K562 (cell line): ENCODE measurements around the gene TBX10. TPM values are rescaled to one million over a fixed set of nuclear protein-coding genes. Genes with fewer than 3 reads are reported as not detected.

Experiments
- ATAC-seq: fragments of 200-7000 bp; cut with Tn5 transposase; 3 replicates; pipeline ENCODE4 v1.9.1; 2020; ENCODE audit warnings: moderate library complexity
- BruUV-seq: library from RNA; stranded (reverse); fragments of 400-500 nt; replicated peaks from 2 replicates; lab custom pipeline; 2021; lab: Mats Ljungman, UMichigan
- CTCF ChIA-PET: fragments of 300-600 bp; formaldehyde crosslinking; extraction: SDS; loops from one replicate; lab custom pipeline; 2021; ENCODE audit warnings: low intra/inter-chr PET ratio; lab: Yijun Ruan, JAX
- POLR2A ChIA-PET: fragments of 300-600, 350-650 bp; sonication (Branson Sonifier 250); formaldehyde crosslinking; extraction: SDS; loops from one replicate; lab custom pipeline; 2021; ENCODE audit warnings: antibody characterized with exemption, inconsistent platforms; lab: Yijun Ruan, JAX
- DNase-seq, 4 experiments: peaks; one replicate each; pipeline versions ENCODE4 v3.0.0 to v3.0.0-alpha.2; 2011 to 2018; ENCODE audit warnings: low spot score in 3 of 4, mixed read lengths in 3 of 4; ENCODE audit errors: extremely low read depth in 1 of 4
- FAIRE-seq: peaks from 2 replicates; lab custom pipeline; 2011; peaks lifted over from hg19 to GRCh38; lab: Jason Lieb, UNC
- H2AFZ ChIP-seq: 2 replicates; pipeline ENCODE4 v1.6.0; 2011; ENCODE audit warnings: low read depth, low read length, control low read depth, inconsistent platforms
- H3K27ac ChIP-seq: fragments of 200-600 bp; 3 replicates; pipeline ENCODE4 v1.8.0; 2011; ENCODE audit warnings: low read depth, mild to moderate bottlenecking, control low read depth, inconsistent platforms, low read length, moderate library complexity, mixed read lengths; ENCODE audit errors: extremely low read depth
- H3K27me3 ChIP-seq, 2 experiments: fragments of 300-600 bp in 1 of 2; 2 replicates in 1 of 2; 3 replicates in 1 of 2; pipeline versions ENCODE4 v1.6.0 to v1.8.0; 2011; ENCODE audit warnings: inconsistent platforms in 2 of 2, low read length in 2 of 2, mild to moderate bottlenecking in 1 of 2, mixed read lengths in 1 of 2, moderate library complexity in 1 of 2; ENCODE audit not compliant: control insufficient read depth in 2 of 2, insufficient read depth in 2 of 2
- H3K36me3 ChIP-seq: fragments of 300-600 bp; 3 replicates; pipeline ENCODE4 v1.8.0; 2011; ENCODE audit warnings: mild to moderate bottlenecking, low read length, inconsistent platforms; ENCODE audit not compliant: control insufficient read depth, insufficient read depth
- H3K4me1 ChIP-seq, 2 experiments: fragments of 200-600 bp in 1 of 2; replicated peaks in 1 of 2; 2 replicates in 1 of 2; 3 replicates in 1 of 2; pipeline versions ENCODE4 v1.5.1 to v1.8.0; 2011; ENCODE audit warnings: inconsistent platforms in 2 of 2, low read length in 2 of 2, mild to moderate bottlenecking in 1 of 2, mixed read lengths in 1 of 2, moderate library complexity in 1 of 2; ENCODE audit not compliant: control insufficient read depth in 2 of 2, insufficient read depth in 2 of 2
- H3K4me2 ChIP-seq: 2 replicates; pipeline ENCODE4 v1.6.1; 2011; ENCODE audit warnings: low read length, control low read depth, inconsistent platforms, mixed read lengths; ENCODE audit not compliant: insufficient read depth
- H3K4me3 ChIP-seq: fragments of 200-600 bp; sonication (generic), shearing (Covaris generic); 2 replicates; pipeline ENCODE4 v1.5.1; 2016; ENCODE audit warnings: control low read depth, inconsistent platforms
- H3K79me2 ChIP-seq: fragments of 200-600 bp; 3 replicates; pipeline ENCODE4 v1.8.0; 2011; ENCODE audit warnings: low read length, inconsistent platforms; ENCODE audit not compliant: control insufficient read depth, insufficient read depth
- H3K9ac ChIP-seq, 2 experiments: 2 replicates each; pipeline versions ENCODE4 v1.6.0 to v1.6.1; 2011; ENCODE audit warnings: low read depth in 2 of 2, low read length in 2 of 2, control low read depth in 1 of 2, inconsistent platforms in 1 of 2, mild to moderate bottlenecking in 1 of 2, mixed read lengths in 1 of 2; ENCODE audit not compliant: insufficient read depth in 1 of 2
- H3K9me1 ChIP-seq: one replicate; pipeline ENCODE4 v1.6.0; 2011; ENCODE audit warnings: inconsistent platforms, mild to moderate bottlenecking, low read length, moderate library complexity; ENCODE audit not compliant: control insufficient read depth, insufficient read depth
- H3K9me3 ChIP-seq: replicated peaks from 2 replicates; pipeline ENCODE4 v1.5.1; 2011; ENCODE audit warnings: low read depth, low read length, inconsistent platforms; ENCODE audit not compliant: control insufficient read depth, insufficient read depth
- H4K20me1 ChIP-seq: replicated peaks from 2 replicates; pipeline ENCODE4 v1.6.1; 2011; ENCODE audit warnings: low read length, inconsistent platforms, mixed read lengths; ENCODE audit not compliant: control insufficient read depth, insufficient read depth
- EP400 ChIP-seq: fragments of 450-650 bp; IDR thresholded peaks from 2 replicates; pipeline ENCODE4 v1.6.1; 2017; ENCODE audit warnings: antibody characterized with exemption, mild to moderate bottlenecking, moderate library complexity
- FOSL1 ChIP-seq: fragments of 200-800 bp; sonication (Bioruptor generic); conservative IDR thresholded peaks from 2 replicates; pipeline ENCODE4 v1.6.1; 2016; ENCODE audit warnings: missing genetic modification characterization, missing compliant biosample characterization
- GABPB1 ChIP-seq: sonication (generic); formaldehyde crosslinking; IDR thresholded peaks from 2 replicates; pipeline ENCODE4 v1.8.0; 2022; ENCODE audit warnings: mild to moderate bottlenecking, missing genetic modification reagents
- HEY1 ChIP-seq: fragments of 250-450 bp; sonication (Bioruptor Pico); IDR thresholded peaks from 2 replicates; pipeline ENCODE4 v1.5.0; 2020; ENCODE audit warnings: mild to moderate bottlenecking, moderate library complexity, borderline replicate concordance
- MXI1 ChIP-seq: IDR thresholded peaks from 2 replicates; pipeline ENCODE4 v1.6.1; 2011; ENCODE audit warnings: low read depth, mild to moderate bottlenecking, improper control_type of control experiment, low read length
- NCOA6 ChIP-seq: fragments of 450-650 bp; IDR thresholded peaks from 2 replicates; pipeline ENCODE4 v1.6.1; 2017; ENCODE audit warnings: mild to moderate bottlenecking
- SMAD2 ChIP-seq: fragments of 150-350 bp; IDR thresholded peaks from 2 replicates; pipeline ENCODE4 v1.6.1; 2014; ENCODE audit warnings: low read depth, mild to moderate bottlenecking, low read length
- TAF1 ChIP-seq: IDR thresholded peaks from 2 replicates; pipeline ENCODE4 v1.6.1; 2011; ENCODE audit warnings: mild to moderate bottlenecking, low read length, moderate library complexity; ENCODE audit not compliant: insufficient read depth, control insufficient read depth, severe bottlenecking; ENCODE audit errors: extremely low read depth
- TEAD1 ChIP-seq, 2 experiments: fragments of 450-650 bp in 1 of 2; sonication (generic) in 1 of 2; formaldehyde crosslinking; IDR thresholded peaks; 2 replicates each; pipeline versions ENCODE4 v1.4.0 to v1.8.0; 2020 to 2022; ENCODE audit warnings: mild to moderate bottlenecking in 2 of 2, missing genetic modification reagents in 1 of 2
- TRIM24 ChIP-seq, 2 experiments: fragments of 450-650 bp; IDR thresholded peaks; 2 replicates each; pipeline ENCODE4 v1.6.1; 2016
- ZBTB7A ChIP-seq: IDR thresholded peaks from 2 replicates; pipeline ENCODE4 v1.6.1; 2011; ENCODE audit warnings: low read depth, mild to moderate bottlenecking, low read length, moderate library complexity, borderline replicate concordance; ENCODE audit not compliant: control insufficient read depth
- ZNF217 ChIP-seq: sonication (generic); formaldehyde crosslinking; IDR thresholded peaks from 2 replicates; pipeline ENCODE4 v1.8.0; 2022; ENCODE audit warnings: mild to moderate bottlenecking, missing genetic modification reagents
- WGBS: fragments of 100-300 bp; shearing (Covaris generic); methylation state at CpG from one replicate; pipeline ENCODE4 v1.1.6; 2016; ENCODE audit warnings: low coverage, mixed read lengths; ENCODE audit not compliant: insufficient coverage; ENCODE audit errors: missing lambda C conversion rate; 5-methylcytosine and 5-hydroxymethylcytosine counted together
- in situ Hi-C: fragments of 300-500 bp; cut with MboI; formaldehyde crosslinking; loops from 4 replicates; pipeline ENCODE4 v1.15.0; 2018; ENCODE audit warnings: inconsistent platforms, mixed read lengths
- intact Hi-C: fragments of 100-400 bp; cut with micrococcal nuclease; formaldehyde crosslinking; loops from 2 replicates; pipeline ENCODE4 v1.14.2; 2022
- polyA plus RNA-seq, 8 experiments: library from polyadenylated mRNA; depleted of rRNA in 4 of 8; stranded (reverse) in 5 of 8; unstranded in 3 of 8; fragments of >200 nt; fragmentation: Nextera tagmentation in 2 of 8; fragmentation: Illumina TruSeq in 1 of 8; extraction: Ambion mirVana in 2 of 8; extraction: Trizol in 1 of 8; gene quantifications; 2 replicates each; pipeline versions ENCODE4 v1.2.1 to v1.2.3, GENCODE V29; 2011 to 2014; ENCODE audit warnings: inconsistent platforms in 1 of 8, missing spikeins in 1 of 8
- total RNA-seq, 7 experiments: library from RNA; depleted of rRNA in 6 of 7; stranded (reverse); fragments of >200 nt in 6 of 7; fragmentation: Illumina TruSeq in 2 of 7; extraction: Trizol in 2 of 7; gene quantifications; 2 replicates each; pipeline versions ENCODE4 v1.2.1 to v1.2.3, GENCODE V29; 2011 to 2021; ENCODE audit warnings: low replicate concordance in 1 of 7
- TF ChIP-seq, protein P1 (sequence below): sonication (generic); formaldehyde crosslinking; IDR thresholded peaks from 2 replicates; pipeline ENCODE4 v1.8.0; 2022; ENCODE audit warnings: mild to moderate bottlenecking, missing genetic modification reagents
- TF ChIP-seq, protein P2 (sequence below): fragments of 450-650 bp; IDR thresholded peaks from 2 replicates; pipeline ENCODE4 v1.6.1; 2014; ENCODE audit warnings: low read depth, mild to moderate bottlenecking, moderate library complexity, borderline replicate concordance
- TF ChIP-seq, protein P3 (sequence below): IDR thresholded peaks from 2 replicates; pipeline ENCODE4 v1.6.1; 2011; ENCODE audit not compliant: insufficient read length; ENCODE audit errors: extremely low read depth

TBX10 gene
- total and polyA plus RNA-seq, 9 of the 15 experiments (the other 6 are each of a cell fraction or from before 2014, with no cell fraction given) = not detected

DNA sequence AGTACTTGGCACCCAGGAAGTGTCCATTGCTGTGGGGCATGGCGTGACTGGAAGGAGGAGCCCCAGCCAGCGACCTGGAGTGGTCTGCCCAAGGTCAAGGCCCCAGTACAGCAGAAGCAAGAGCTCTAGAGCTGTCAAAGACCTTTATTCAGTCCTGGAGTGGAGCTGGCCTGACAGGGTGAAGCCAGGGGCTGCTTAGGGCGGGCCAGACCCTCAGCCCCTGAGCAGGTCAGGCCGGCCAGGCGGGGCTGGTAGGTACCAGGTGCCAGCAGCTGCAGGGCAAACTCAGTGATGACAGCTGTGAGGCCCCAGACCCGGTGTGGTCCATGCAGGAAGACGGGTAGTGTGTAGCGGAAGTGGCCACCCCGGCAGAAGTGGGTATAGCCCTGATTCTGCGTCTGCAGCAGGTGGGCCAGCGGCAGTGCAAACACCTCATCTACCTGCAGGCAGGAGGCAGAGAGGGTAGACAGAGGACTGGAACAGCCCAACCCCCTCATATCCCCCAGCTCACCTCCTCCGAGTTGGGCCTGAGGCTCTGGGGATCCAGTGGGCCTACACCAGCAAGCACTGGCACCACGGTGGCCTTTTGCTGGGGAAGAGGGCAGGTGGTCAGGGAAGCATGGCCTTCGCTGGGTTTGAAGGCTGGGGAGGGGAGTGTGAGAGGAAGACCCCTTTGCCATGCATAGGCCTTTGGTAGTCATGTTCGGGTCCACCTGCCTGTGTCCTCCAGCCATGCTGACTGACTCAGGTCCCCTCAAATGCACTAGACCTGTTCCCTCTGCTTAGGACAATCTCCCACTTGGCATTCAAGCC is 11.5 kb downstream of the TBX10 start:
- Histone ChIP-seq H3K27me3 (no peaks in the 10 kb centered on the region), H3K9me3 (no peaks in the 10 kb centered on the region), H3K4me3 (no peak overlapping the region), H3K27ac (no peak overlapping the region; the same call in 2 of the 3 replicates), H3K9me1 (no peaks in the 10 kb centered on the region), H3K9ac (peak overlapping the region; percentile 81 to 98; a peak in 3 of 4 replicates), H4K20me1 (no peaks in the 10 kb centered on the region), H3K79me2 (no peaks in the 10 kb centered on the region), H3K4me1 (peaks cover 10 to 56% of the 10 kb centered on the region in 2 experiments), H3K36me3 (peaks cover 15% of the 10 kb centered on the region; the same call in 1 of the 3 replicates), H2AFZ (no peak overlapping the region), H3K4me2 (peak overlapping the region; percentile 83; the same call in 1 of the 2 replicates)
- WGBS = 90% methylated on average over 15 of the region's 15 CpGs
- no TSS peak for BruUV-seq
- in situ Hi-C loops (no loop called here), intact Hi-C loops (loop anchor here (2.0 kb wide), 1 partner anchor 55 kb away; no protein-coding TSS in a partner anchor)
- ATAC-seq (no peak), FAIRE-seq (no peak), DNase-seq (no peak)
- POLR2A ChIA-PET = interaction anchor here (0.5 to 5.2 kb wide), 8 partner anchors 8 to 200 kb away, joined by 3 to 36 read pairs (median 4); partner anchors contain the start of gene RPS6KB2
- CTCF ChIA-PET = no interaction called here
- TF ChIP-seq NCOA6 = no peak
- TF ChIP-seq, protein P1, sequence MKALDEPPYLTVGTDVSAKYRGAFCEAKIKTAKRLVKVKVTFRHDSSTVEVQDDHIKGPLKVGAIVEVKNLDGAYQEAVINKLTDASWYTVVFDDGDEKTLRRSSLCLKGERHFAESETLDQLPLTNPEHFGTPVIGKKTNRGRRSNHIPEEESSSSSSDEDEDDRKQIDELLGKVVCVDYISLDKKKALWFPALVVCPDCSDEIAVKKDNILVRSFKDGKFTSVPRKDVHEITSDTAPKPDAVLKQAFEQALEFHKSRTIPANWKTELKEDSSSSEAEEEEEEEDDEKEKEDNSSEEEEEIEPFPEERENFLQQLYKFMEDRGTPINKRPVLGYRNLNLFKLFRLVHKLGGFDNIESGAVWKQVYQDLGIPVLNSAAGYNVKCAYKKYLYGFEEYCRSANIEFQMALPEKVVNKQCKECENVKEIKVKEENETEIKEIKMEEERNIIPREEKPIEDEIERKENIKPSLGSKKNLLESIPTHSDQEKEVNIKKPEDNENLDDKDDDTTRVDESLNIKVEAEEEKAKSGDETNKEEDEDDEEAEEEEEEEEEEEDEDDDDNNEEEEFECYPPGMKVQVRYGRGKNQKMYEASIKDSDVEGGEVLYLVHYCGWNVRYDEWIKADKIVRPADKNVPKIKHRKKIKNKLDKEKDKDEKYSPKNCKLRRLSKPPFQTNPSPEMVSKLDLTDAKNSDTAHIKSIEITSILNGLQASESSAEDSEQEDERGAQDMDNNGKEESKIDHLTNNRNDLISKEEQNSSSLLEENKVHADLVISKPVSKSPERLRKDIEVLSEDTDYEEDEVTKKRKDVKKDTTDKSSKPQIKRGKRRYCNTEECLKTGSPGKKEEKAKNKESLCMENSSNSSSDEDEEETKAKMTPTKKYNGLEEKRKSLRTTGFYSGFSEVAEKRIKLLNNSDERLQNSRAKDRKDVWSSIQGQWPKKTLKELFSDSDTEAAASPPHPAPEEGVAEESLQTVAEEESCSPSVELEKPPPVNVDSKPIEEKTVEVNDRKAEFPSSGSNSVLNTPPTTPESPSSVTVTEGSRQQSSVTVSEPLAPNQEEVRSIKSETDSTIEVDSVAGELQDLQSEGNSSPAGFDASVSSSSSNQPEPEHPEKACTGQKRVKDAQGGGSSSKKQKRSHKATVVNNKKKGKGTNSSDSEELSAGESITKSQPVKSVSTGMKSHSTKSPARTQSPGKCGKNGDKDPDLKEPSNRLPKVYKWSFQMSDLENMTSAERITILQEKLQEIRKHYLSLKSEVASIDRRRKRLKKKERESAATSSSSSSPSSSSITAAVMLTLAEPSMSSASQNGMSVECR (CRISPR knock-in tag) = no peak
- no peak for TF ChIP-seq TEAD1 (CRISPR knock-in tag; IDR thresholded peaks at IDR 0.05)
- TF ChIP-seq ZBTB7A = 0 out of 2 replicates have a peak, but pooled peaks have one; percentile 14
- no peak for TF ChIP-seq SMAD2
- TF ChIP-seq HEY1 (CRISPR knock-in tag) = no peak
- no peak for TF ChIP-seq TRIM24 (IDR thresholded peaks at IDR 0.05)
- TF ChIP-seq GABPB1 (CRISPR knock-in tag) = no peak
- TF ChIP-seq FOSL1 (tag) = no peak
- no peak for TF ChIP-seq EP400
- TF ChIP-seq ZNF217 (CRISPR knock-in tag) = no peak
- TF ChIP-seq TAF1 = no peak
- TF ChIP-seq, protein P2, sequence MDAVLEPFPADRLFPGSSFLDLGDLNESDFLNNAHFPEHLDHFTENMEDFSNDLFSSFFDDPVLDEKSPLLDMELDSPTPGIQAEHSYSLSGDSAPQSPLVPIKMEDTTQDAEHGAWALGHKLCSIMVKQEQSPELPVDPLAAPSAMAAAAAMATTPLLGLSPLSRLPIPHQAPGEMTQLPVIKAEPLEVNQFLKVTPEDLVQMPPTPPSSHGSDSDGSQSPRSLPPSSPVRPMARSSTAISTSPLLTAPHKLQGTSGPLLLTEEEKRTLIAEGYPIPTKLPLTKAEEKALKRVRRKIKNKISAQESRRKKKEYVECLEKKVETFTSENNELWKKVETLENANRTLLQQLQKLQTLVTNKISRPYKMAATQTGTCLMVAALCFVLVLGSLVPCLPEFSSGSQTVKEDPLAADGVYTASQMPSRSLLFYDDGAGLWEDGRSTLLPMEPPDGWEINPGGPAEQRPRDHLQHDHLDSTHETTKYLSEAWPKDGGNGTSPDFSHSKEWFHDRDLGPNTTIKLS = no peak
- TF ChIP-seq MXI1 = no peak
- TF ChIP-seq, protein P3, sequence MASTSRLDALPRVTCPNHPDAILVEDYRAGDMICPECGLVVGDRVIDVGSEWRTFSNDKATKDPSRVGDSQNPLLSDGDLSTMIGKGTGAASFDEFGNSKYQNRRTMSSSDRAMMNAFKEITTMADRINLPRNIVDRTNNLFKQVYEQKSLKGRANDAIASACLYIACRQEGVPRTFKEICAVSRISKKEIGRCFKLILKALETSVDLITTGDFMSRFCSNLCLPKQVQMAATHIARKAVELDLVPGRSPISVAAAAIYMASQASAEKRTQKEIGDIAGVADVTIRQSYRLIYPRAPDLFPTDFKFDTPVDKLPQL = no peak
